Heart right ventricle (tissue), 16 donors: ENCODE results near the gene RPE. TPM values are rescaled to one million over a fixed set of nuclear protein-coding genes. Genes with fewer than 3 reads are reported as not detected.

Source experiments
- ATAC-seq, 8 donors: fragments of 200-7000 bp; cut with Tn5 transposase; one replicate each; pipeline ENCODE4 v1.9.1; 2020; ENCODE audit warnings: mild to moderate bottlenecking in 8 of 8, moderate library complexity in 8 of 8, moderate number of reproducible peaks in 1 of 8
- DNase-seq, 2 donors: peaks; one replicate each; pipeline ENCODE4 v3.0.0-alpha.2; 2020
- H3K27ac ChIP-seq, 10 donors: fragments of 200-600 bp; sonication (generic) in 2 of 10; one replicate each; pipeline versions ENCODE4 v1.5.0 to v1.8.0; 2020 to 2022; ENCODE audit warnings: mild to moderate bottlenecking in 3 of 10
- H3K27me3 ChIP-seq, 7 donors: fragments of 200-600 bp; one replicate each; pipeline ENCODE4 v1.8.0; 2021 to 2022; ENCODE audit warnings: mild to moderate bottlenecking in 2 of 7
- H3K36me3 ChIP-seq, 9 donors: fragments of 200-600 bp; sonication (generic) in 1 of 9; one replicate each; pipeline versions ENCODE4 v1.5.0 to v1.8.0; 2020 to 2022; ENCODE audit warnings: mild to moderate bottlenecking in 2 of 9
- H3K4me1 ChIP-seq, 9 donors: fragments of 200-600 bp; sonication (generic) in 1 of 9; one replicate each; pipeline versions ENCODE4 v1.5.0 to v1.8.0; 2020 to 2022; ENCODE audit warnings: mild to moderate bottlenecking in 4 of 9
- H3K4me3 ChIP-seq, 10 donors: fragments of 200-600 bp; sonication (generic) in 2 of 10; one replicate each; pipeline versions ENCODE4 v1.5.0 to v1.8.0; 2020 to 2022; ENCODE audit warnings: mild to moderate bottlenecking in 7 of 10, moderate library complexity in 2 of 10
- H3K9me3 ChIP-seq, 11 donors: fragments of 200-600 bp in 10 of 11; sonication (generic) in 2 of 11; one replicate each; pipeline versions ENCODE4 v1.5.0 to v1.8.0; 2013 to 2022; ENCODE audit warnings: mild to moderate bottlenecking in 2 of 11, control low read depth in 1 of 11, moderate library complexity in 1 of 11
- CTCF ChIP-seq, 9 donors: fragments of 200-600 bp; sonication (generic) in 2 of 9; IDR thresholded peaks; one replicate each; pipeline versions ENCODE4 v1.5.0 to v1.8.0; 2021 to 2022; ENCODE audit warnings: antibody characterized with exemption in 9 of 9, mild to moderate bottlenecking in 5 of 9, moderate library complexity in 1 of 9
- WGBS, 2 donors: extraction: QIAGEN DNeasy Blood & Tissue Kit; methylation state at CpG; one replicate each; pipeline ENCODE4 v1.1.7; 2013; ENCODE audit warnings: inconsistent platforms in 1 of 2; 5-methylcytosine and 5-hydroxymethylcytosine counted together
- intact Hi-C, 10 donors: fragments of 100-400 bp; cut with DNase I; formaldehyde crosslinking; loops; one replicate each; pipeline versions ENCODE4 v1.11.1 to v1.14.2; 2022
- polyA plus RNA-seq, 2 donors: library from polyadenylated mRNA; stranded (reverse); fragments of 200-250 nt; gene quantifications; one replicate each; pipeline ENCODE4 v1.2.3, GENCODE V29; 2013
- total RNA-seq, 10 donors: library from RNA; stranded (reverse); fragmentation: NEBNext Ultra II Directional in 3 of 10; extraction: Animal tissue kit (Norgen Biotek cat#: 25700) in 3 of 10; gene quantifications; one replicate each; pipeline versions ENCODE4 v1.2.1 to v1.2.4, GENCODE V29; 2021 to 2023
- donor health status: Arrhythmogenic right ventricular cardiomyopathy.
- donor health status: ischemic (EF 13 %, LVEDD 7.1; RV severe dilation, severe dysfunction).
- donor health status: healthy with polysubstance abuse.
- donor health status: DM: no; HTN: yes; CAD: no.
- donor health status: DM: no; HTN: no; CAD: no.
- donor health status: ischemic (EF 25% LVEDD 6.9; RV normal size, moderate dysfunction).
- donor health status: ischemic (EF 25% LVEDD 5.7; RV mildly dilated, moderate dysfunction).
- donor health status: healthy.
- donor health status: DM: yes; HTN: yes; CAD: no.
- donor health status: Ischemic cardiomyopathy.
- donor health status: ischemic (EF 35%, LVEDD 5.7; RV mildly dilated, moderate dysfunction).
- donor health status: nonischemic (EF 11% LVEDD 7.7; RV severe dilation, severe dysfunction).
- donor health status: DM: yes; HTN: yes; CAD: no.
- donor health status: PGD.
- donor health status: ischemic (EF 29% LVEDD 5.4; RV normal size, mild dysfunction).
- donor health status: nonischemic (EF 23%, LVEDD 6.1; RV moderate dilation, normal function).

RPE gene
- total and polyA plus RNA-seq, 12 donors, result 8.0 to 25.6 (median 14.7) TPM

GRCh38 chr2:210050885-210051284 is 48.4 kb downstream of the RPE start:
- ATAC-seq, result no peak
- no peaks in the 10 kb centered on the region for H3K27me3 ChIP-seq
- peaks cover 0 to 61% (median 5%) of the 10 kb centered on the region in 9 donors for H3K36me3 ChIP-seq
- no peak for TF ChIP-seq CTCF (IDR thresholded peaks at IDR 0.05)
- intact Hi-C loops, result no loop called here
- H3K9me3 ChIP-seq, result peaks cover 0 to 35% (median 11%) of the 10 kb centered on the region in 11 donors
- no peak for DNase-seq
- no peak overlapping the region for H3K4me3 ChIP-seq
- WGBS, 2 donors, result 95 to 98% methylated on average over 1 of the region's 1 CpG
- peaks cover 0 to 5% (median 0%) of the 10 kb centered on the region in 9 donors for H3K4me1 ChIP-seq
- no peak overlapping the region for H3K27ac ChIP-seq

DNA sequence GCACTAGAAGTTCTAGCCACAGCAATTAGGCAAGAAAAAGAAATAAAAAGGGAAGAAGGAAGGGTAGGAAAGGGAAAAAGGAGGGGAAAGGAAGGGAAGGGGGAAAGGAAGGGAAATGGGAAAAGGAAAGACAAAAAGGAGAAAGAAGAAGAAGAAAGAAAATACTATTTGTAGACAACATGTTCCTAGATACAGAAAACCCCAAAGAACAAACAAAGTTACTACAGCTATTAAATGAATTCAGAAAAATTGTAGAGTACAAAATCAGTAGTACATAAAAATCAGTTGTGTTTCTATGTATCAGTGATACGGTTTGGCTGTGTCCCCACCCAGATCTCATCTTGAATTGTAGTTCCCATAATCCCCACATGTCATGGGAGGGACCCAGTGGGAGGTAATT is 52.3 kb downstream of the RPE start:
- intact Hi-C loops, result no loop called here
- H3K27ac ChIP-seq, result no peak overlapping the region
- H3K4me1 ChIP-seq, result no peaks in the 10 kb centered on the region
- no peaks in the 10 kb centered on the region for H3K27me3 ChIP-seq
- DNase-seq (no peak), ATAC-seq (no peak)
- peaks cover 0 to 46% (median 5%) of the 10 kb centered on the region in 9 donors for H3K36me3 ChIP-seq
- TF ChIP-seq CTCF (IDR thresholded peaks at IDR 0.05), result no peak
- H3K9me3 ChIP-seq, result peaks cover 0 to 27% (median 10%) of the 10 kb centered on the region in 11 donors
- WGBS, 2 donors, result 96 to 100% methylated on average over 1 of the region's 1 CpG
- H3K4me3 ChIP-seq, result no peak overlapping the region

- H3K9me3 ChIP-seq, result peaks cover 0 to 27% (median 10%) of the 10 kb centered on the region in 11 donors
- no peak overlapping the region for H3K4me3 ChIP-seq
- 96 to 100% methylated on average over 3 of the region's 3 CpGs for WGBS, 2 donors
- ATAC-seq (no peak), DNase-seq (no peak)
- intact Hi-C loops, result no loop called here
- no peaks in the 10 kb centered on the region for H3K27me3 ChIP-seq
- TF ChIP-seq CTCF (IDR thresholded peaks at IDR 0.05), result no peak
- H3K4me1 ChIP-seq, result no peaks in the 10 kb centered on the region
- H3K27ac ChIP-seq, result no peak overlapping the region
- peaks cover 0 to 45% (median 5%) of the 10 kb centered on the region in 9 donors for H3K36me3 ChIP-seq
Measured at GRCh38 chr2:210055825-210056224, 53.4 kb downstream of the RPE start.

- ATAC-seq, result no peak
- no peak for TF ChIP-seq CTCF (IDR thresholded peaks at IDR 0.05)
Measured at GRCh38 chr2:210063306-210063705, 60.9 kb downstream of the RPE start.

More at GRCh38 chr2:210063306-210063705, 60.9 kb downstream of the RPE start:
- DNase-seq, result no peak
- intact Hi-C loops, result loop anchor here in 2 of 10 donors (10.0 kb wide), 2 partner anchors 49 to 131 kb away; no protein-coding TSS in a partner anchor
- 98 to 100% methylated on average over 2 of the region's 2 CpGs for WGBS, 2 donors
- H3K4me3 ChIP-seq, result no peak overlapping the region
- peaks cover 0 to 42% (median 5%) of the 10 kb centered on the region in 9 donors for H3K36me3 ChIP-seq
- H3K27ac ChIP-seq, result no peak overlapping the region
- H3K4me1 ChIP-seq, result no peaks in the 10 kb centered on the region
- H3K27me3 ChIP-seq, result no peaks in the 10 kb centered on the region
- peaks cover 0 to 4% (median 0%) of the 10 kb centered on the region in 11 donors for H3K9me3 ChIP-seq

Other genes starting within 250 kb of the RPE start
- 1 to 10 TPM in 1 of 10 donors, under 1 TPM in 6, not detected in 3; 0.15 to 1.3 (median 0.34) TPM for gene UNC80, start 230.8 kb upstream of the RPE start, total RNA-seq
- gene UNC80, start 230.8 kb upstream of the RPE start, polyA plus RNA-seq, result under 1 TPM in 1 of 2 donors, not detected in 1; under 0.01 TPM
- gene KANSL1L, start 168.8 kb downstream of the RPE start, total RNA-seq, result 10 to 100 TPM in 9 of 10 donors, 1 to 10 TPM in 1; 8.9 to 27.3 (median 19.8) TPM
- gene KANSL1L, start 168.8 kb downstream of the RPE start, polyA plus RNA-seq, result 1 to 10 TPM; 4.0 to 8.6 TPM
- gene ACADL, start 222.8 kb downstream of the RPE start, total RNA-seq, result 1 to 10 TPM in 4 of 10 donors, under 1 TPM in 6; 0.52 to 4.3 (median 0.86) TPM
- 1 to 10 TPM in 1 of 2 donors, under 1 TPM in 1; 0.16 to 2.1 TPM for gene ACADL, start 222.8 kb downstream of the RPE start, polyA plus RNA-seq